ENCODE data around the gene PFN4.

DNA sequence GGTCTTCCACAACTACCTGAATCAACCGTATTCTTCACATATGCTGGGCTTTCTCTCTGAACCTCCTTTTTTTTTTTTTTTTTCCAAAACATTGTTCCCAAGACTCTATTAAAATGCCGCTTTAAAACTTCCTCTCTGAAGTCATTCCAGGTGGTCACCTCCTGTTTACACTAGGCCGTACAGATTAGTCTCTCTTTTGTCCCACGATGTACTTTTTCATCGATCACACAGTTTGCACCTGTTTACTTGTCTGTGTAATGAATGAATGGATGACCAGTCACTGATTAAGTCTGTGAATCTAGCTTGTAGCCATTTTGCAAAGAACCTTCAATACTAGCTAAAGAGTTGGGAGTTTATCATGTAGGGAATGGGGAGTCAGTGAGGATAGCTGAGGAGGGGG lies 35.0 kb upstream of the PFN4 start:
- TF ChIP-seq CTCF (conservative IDR thresholded peaks at IDR 0.05; ENCODE audit: low read depth, low read length): no peak
- no peak for TF ChIP-seq POLR2A (IDR thresholded peaks at IDR 0.05; ENCODE audit: low read depth, low read length)
- TF ChIP-seq RAD21 (IDR thresholded peaks at IDR 0.05; ENCODE audit: low read length): no peak
- TF ChIP-seq RCOR1 (IDR thresholded peaks at IDR 0.05; ENCODE audit: insufficient replicate concordance, low read length): no peak
- TF ChIP-seq RFX5 (IDR thresholded peaks at IDR 0.05; ENCODE audit: low read depth, low read length): no peak
- TF ChIP-seq ELK1 (IDR thresholded peaks at IDR 0.05; ENCODE audit: borderline replicate concordance, low read depth, low read length): no peak
- TF ChIP-seq SMC3 (IDR thresholded peaks at IDR 0.05; ENCODE audit: low read depth, low read length): no peak
